ENCODE data around the gene AGRN.

Gene AGRN

DNA sequence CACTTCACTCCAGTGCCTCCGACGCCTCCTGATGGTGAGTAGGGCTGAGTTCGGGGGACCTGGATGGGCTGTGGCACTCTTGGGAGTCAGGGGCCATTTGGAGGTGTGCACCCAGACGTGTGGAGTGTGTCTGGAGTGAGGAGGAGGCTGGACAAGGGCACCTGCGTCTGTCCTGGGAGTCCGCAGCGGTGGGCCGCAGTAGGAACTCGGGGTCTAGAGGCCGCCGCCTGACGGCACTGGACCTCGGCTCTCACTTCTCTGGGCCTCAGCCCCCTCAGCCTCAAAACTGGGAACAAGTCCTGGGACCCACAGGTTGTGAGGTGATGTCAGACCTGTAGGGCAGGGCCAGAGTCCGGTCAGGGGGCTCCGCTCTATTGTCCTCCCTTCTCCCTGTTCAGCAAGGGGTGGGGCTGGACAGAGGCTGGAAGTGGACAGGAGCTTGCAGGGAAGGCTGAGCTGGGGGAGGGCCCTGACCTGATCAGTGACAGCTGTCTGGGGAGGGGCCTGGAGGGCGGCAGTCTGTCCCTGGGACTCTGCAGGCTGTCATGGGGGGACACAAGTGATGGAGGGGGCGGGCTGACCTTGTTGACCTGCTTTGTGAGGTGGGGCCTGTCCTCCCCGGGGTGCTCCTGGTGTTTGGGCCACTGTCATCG, 15.5 kb downstream of the AGRN start:
- no peak for DNase-seq (ENCODE audit: low read depth in 3 of 3)

GRCh38 chr1:1037366-1038327, 17.7 kb downstream of the AGRN start:
- DNase-seq (ENCODE audit: low read depth in 3 of 3): no peak

DNA sequence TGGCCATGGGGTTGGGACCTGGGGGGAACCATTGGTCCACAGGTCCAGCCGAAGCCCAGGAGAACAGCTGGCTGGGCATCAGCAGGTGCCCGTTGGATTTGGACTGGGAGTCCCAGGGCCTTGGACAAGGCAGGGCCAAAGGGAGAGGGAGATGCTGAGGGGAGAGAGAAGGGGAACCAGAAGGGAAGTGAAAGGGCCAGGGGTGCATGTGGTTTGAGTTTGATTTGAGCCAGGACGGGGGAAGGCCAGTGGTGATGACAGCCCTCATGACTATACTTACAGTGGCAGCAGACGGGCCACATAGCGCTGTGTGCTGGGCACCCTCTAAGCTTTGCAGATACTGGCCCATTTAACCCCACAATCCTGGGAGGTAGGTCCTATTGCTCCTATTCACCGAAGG, 18.8 kb downstream of the AGRN start:
- no peak for DNase-seq (ENCODE audit: low read depth in 3 of 3)

- DNase-seq (ENCODE audit: low read depth in 3 of 3): no peak
Observed at GRCh38 chr1:1039145-1039910, 19.4 kb downstream of the AGRN start.

DNA sequence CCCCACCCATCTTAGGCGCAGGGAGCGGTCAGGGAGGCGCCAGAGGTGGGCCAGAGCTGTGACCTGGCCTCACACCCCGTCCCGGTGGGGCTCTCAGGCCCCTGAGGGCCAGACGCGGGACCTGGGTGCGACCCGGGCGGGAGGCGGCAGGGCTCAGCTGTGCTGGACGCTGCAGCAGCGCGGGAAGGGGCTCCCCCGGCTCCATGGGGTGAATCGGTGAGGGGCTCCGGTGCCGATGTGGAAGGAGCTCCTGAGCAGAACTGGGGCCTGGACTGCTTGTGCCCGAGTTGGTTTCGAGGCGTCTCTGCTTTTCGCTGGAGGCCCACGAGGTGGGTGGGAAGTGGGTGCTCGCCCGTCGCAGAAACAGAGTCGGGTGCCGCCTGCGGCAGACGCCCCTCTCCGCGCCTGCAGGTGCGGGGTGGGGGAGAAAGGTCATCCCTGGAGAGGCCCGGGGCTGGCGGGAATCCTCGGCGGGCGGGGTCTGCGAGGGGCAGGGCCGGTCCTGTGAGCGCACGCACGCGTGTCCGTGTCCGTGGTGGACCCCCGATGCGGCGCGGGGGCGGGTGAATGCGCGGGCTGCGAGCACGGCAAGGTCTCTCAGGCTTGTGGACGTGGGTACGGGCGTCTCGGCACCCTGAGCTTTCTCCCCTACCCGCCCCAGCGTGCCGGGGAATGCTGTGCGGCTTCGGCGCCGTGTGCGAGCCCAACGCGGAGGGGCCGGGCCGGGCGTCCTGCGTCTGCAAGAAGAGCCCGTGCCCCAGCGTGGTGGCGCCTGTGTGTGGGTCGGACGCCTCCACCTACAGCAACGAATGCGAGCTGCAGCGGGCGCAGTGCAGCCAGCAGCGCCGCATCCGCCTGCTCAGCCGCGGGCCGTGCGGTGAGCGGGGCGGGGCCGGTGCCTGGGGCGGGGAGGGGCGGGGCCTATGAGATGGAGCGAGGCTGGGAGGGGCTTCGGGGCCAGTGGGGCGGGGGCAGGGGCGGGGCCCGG, 20.4 kb downstream of the AGRN start:
- peak in 2 of 3 experiments; percentile 62 to 63 for DNase-seq (ENCODE audit: low read depth in 3 of 3)

- no peak for DNase-seq (ENCODE audit: low read depth in 3 of 3)
Observed at GRCh38 chr1:1041092-1041523, 21.2 kb downstream of the AGRN start.

DNA sequence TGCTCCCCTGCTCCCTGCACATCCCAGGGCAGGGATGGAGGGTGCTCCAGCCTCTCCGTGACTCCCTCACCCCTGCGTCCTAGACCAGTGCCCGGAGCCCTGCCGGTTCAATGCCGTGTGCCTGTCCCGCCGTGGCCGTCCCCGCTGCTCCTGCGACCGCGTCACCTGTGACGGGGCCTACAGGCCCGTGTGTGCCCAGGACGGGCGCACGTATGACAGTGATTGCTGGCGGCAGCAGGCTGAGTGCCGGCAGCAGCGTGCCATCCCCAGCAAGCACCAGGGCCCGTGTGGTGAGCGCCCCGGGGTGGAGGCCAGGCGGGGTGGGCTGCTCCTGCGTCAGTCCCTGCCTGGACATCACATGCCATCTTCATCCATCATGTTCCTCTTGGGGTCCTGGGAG, 22.0 kb downstream of the AGRN start:
- no peak for DNase-seq (ENCODE audit: low read depth in 3 of 3)

DNA sequence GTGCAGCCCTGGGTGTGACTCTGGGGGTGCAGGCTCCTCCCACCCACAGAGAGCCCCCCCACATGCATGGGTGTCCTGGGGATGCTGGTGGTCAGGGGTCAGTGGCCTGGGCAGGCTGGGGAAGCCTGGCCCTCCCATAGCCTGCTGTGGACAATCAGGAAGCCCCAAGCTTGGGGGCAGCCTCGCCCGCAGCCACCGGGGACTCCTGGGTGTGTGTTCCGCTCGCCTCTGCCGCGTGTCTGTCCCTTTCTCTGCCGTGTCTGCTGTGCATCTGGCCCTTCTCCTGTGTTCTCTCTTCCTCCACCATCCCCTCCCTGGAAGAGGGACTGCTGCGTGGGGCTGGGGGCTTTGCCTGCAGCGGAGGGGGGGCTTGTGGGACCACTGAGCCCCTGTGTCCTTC, 22.9 kb downstream of the AGRN start:
- DNase-seq (ENCODE audit: low read depth in 3 of 3): no peak

DNA sequence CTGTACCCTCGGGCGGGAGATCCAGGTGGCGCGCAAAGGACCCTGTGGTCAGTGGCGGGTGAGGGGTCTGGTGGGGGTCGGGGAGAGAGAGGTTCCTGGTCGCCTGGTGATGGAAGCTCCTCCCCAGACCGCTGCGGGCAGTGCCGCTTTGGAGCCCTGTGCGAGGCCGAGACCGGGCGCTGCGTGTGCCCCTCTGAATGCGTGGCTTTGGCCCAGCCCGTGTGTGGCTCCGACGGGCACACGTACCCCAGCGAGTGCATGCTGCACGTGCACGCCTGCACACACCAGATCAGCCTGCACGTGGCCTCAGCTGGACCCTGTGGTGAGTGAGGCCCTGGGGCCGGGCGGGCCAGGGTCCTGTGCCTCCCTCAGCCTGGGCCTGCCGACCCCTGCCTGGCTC, 23.5 kb downstream of the AGRN start:
- DNase-seq (ENCODE audit: low read depth in 3 of 3): no peak

- no peak for DNase-seq (ENCODE audit: low read depth in 3 of 3)
Observed at GRCh38 chr1:1043921-1044320, 24.0 kb downstream of the AGRN start.

- DNase-seq (ENCODE audit: low read depth in 3 of 3): no peak
Observed at GRCh38 chr1:1044455-1045078, 24.6 kb downstream of the AGRN start.

DNA sequence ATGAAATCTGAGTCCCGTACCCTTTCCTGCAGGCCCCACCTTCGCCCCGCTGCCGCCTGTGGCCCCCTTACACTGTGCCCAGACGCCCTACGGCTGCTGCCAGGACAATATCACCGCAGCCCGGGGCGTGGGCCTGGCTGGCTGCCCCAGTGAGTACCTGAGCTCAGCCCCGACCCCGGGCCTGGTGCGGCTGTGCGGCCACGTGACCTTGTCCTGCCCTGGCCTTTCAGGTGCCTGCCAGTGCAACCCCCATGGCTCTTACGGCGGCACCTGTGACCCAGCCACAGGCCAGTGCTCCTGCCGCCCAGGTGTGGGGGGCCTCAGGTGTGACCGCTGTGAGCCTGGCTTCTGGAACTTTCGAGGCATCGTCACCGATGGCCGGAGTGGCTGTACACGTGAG, 25.2 kb downstream of the AGRN start:
- DNase-seq (ENCODE audit: low read depth in 3 of 3): no peak

- no peak for DNase-seq (ENCODE audit: low read depth in 3 of 3)
Observed at GRCh38 chr1:1046243-1046642, 26.3 kb downstream of the AGRN start.

- no peak for DNase-seq (ENCODE audit: low read depth in 3 of 3)
Observed at GRCh38 chr1:1046767-1047166, 26.8 kb downstream of the AGRN start.

GRCh38 chr1:1047407-1047806, 27.5 kb downstream of the AGRN start:
- DNase-seq (ENCODE audit: low read depth in 3 of 3): no peak

DNA sequence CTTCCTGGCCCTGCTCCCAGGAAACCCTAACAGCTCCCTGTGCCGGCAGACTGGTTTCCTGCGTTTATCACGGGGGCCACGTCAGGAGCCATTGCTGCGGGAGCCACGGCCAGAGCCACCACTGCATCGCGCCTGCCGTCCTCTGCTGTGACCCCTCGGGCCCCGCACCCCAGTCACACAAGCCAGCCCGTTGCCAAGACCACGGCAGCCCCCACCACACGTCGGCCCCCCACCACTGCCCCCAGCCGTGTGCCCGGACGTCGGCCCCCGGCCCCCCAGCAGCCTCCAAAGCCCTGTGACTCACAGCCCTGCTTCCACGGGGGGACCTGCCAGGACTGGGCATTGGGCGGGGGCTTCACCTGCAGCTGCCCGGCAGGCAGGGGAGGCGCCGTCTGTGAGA, 28.0 kb downstream of the AGRN start:
- no peak for DNase-seq (ENCODE audit: low read depth in 3 of 3)

- no peak for DNase-seq (ENCODE audit: low read depth in 3 of 3)
Observed at GRCh38 chr1:1048765-1049164, 28.8 kb downstream of the AGRN start.

DNA sequence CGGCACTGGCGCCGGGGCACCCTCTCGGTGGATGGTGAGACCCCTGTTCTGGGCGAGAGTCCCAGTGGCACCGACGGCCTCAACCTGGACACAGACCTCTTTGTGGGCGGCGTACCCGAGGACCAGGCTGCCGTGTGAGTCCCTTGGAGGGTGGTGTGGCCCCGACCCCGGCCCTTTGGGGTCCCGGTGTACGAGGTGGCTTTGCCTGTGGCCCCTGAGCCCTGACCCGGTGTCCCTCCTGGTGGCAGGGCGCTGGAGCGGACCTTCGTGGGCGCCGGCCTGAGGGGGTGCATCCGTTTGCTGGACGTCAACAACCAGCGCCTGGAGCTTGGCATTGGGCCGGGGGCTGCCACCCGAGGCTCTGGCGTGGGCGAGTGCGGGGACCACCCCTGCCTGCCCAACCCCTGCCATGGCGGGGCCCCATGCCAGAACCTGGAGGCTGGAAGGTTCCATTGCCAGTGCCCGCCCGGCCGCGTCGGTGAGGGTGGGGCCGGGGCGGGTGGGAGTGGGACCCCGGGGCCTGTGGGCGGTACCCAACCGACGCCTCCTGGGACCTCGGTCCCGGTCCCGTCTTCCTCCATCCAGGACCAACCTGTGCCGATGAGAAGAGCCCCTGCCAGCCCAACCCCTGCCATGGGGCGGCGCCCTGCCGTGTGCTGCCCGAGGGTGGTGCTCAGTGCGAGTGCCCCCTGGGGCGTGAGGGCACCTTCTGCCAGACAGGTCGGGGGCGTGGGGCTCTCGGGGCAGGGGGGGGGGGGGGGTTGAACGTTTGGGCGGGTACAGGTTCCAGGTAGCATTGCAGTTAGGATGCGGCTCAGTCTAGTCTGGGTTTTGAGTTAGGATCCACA, 29.6 kb downstream of the AGRN start:
- no peak for DNase-seq (ENCODE audit: low read depth in 3 of 3)

DNA sequence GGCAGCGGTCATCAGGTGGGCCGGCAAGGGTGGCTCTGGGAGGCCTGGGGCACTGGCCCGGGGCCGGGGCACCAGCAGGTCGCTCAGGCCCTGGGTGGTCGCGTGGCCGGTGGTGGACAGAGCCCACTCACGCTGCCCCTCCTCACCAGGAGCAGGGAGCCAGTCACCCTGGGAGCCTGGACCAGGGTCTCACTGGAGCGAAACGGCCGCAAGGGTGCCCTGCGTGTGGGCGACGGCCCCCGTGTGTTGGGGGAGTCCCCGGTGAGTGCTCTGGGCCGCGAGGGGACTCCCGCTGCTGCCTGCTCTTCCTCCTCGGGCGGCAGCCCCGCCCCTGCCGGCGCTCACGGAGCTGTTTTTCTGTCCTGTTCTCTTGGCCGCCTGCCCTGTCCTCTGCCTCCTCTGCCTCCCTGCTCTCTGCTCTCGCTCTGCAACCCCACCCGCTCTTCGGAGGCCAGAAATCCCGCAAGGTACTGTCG, 30.7 kb downstream of the AGRN start:
- no peak for DNase-seq (ENCODE audit: low read depth in 3 of 3)
